ENCODE results near the gene PTPRD. TPM values are rescaled to one million over a fixed set of nuclear protein-coding genes. Genes with fewer than 3 reads are reported as not detected.
"Not testable (repeated sequence)": the region's sequence is repeated elsewhere in the genome, so short reads cannot be mapped to it uniquely, and the experiment has no call there.

PTPRD gene
- total and polyA plus RNA-seq, 10 donors: 0.08 to 11.7 (median 2.9) TPM

DNA sequence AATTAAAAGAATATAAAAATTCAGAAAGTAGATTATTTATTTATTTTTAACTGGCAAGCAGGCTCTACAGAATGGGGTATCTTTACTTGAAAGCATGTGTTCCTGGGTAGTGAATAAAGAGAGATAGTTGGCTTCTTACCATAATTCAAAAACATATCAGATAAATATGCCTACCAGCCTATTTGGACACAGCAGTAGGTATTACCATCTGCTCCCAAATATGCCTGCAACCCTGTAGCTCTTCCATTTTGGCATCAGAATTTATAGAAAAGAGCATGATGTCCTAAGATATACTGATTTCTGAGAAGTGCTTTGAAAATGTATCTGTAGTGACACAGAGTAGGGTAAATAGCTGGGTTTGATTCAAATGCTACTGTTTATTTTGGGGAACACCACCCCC, 1512.7 kb downstream of the PTPRD start:
- DNase-seq: no peak
- Histone ChIP-seq H3K9me3 (peaks cover 0 to 6% (median 0%) of the 10 kb centered on the region in 8 donors), H3K4me3 (no peak overlapping the region), H3K36me3 (no peaks in the 10 kb centered on the region), H3K4me1 (no peaks in the 10 kb centered on the region), H3K27ac (no peak overlapping the region), H3K27me3 (replicated peaks in 1 of 7) (no peaks in the 10 kb centered on the region)
- TF ChIP-seq, protein P1, sequence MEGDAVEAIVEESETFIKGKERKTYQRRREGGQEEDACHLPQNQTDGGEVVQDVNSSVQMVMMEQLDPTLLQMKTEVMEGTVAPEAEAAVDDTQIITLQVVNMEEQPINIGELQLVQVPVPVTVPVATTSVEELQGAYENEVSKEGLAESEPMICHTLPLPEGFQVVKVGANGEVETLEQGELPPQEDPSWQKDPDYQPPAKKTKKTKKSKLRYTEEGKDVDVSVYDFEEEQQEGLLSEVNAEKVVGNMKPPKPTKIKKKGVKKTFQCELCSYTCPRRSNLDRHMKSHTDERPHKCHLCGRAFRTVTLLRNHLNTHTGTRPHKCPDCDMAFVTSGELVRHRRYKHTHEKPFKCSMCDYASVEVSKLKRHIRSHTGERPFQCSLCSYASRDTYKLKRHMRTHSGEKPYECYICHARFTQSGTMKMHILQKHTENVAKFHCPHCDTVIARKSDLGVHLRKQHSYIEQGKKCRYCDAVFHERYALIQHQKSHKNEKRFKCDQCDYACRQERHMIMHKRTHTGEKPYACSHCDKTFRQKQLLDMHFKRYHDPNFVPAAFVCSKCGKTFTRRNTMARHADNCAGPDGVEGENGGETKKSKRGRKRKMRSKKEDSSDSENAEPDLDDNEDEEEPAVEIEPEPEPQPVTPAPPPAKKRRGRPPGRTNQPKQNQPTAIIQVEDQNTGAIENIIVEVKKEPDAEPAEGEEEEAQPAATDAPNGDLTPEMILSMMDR (IDR thresholded peaks at IDR 0.05 in 8 of 11, conservative IDR thresholded peaks at IDR 0.05 in 3 of 11): no peak
- no peak for TF ChIP-seq POLR2A (IDR thresholded peaks at IDR 0.05)
- TF ChIP-seq POLR2AphosphoS5 (IDR thresholded peaks at IDR 0.05): no peak
- intact Hi-C loops (cut with DNase I; ENCODE audit: low total_unique reads): no loop called here

DNA sequence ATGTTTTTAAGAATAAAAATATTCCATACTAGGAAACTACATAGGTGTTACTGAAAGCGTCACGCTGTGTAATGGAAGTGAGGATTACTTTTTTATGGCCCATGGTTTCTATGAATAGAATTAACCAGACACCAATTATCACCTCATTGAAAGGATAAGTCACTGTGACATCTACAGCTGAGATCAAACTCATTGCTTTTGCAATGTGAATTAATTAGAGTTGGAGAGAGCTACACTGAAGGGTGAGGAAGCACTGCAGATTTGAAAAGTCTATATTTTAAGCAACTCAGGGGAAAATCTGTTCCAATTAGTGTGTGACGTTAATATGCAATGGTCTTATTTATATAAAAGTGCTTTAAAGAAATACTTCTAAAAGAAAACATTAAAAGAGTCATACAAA, 1513.2 kb downstream of the PTPRD start:
- Histone ChIP-seq H3K4me1 (no peaks in the 10 kb centered on the region), H3K36me3 (no peaks in the 10 kb centered on the region), H3K27ac (no peak overlapping the region), H3K27me3 (replicated peaks in 1 of 7) (no peaks in the 10 kb centered on the region), H3K4me3 (no peak overlapping the region), H3K9me3 (peaks cover 0 to 7% (median 0%) of the 10 kb centered on the region in 8 donors)
- intact Hi-C loops (cut with DNase I; ENCODE audit: low total_unique reads): no loop called here
- DNase-seq: no peak
- 81 to 93% (median 91%) methylated on average over 3 of the region's 3 CpGs for WGBS, 5 donors
- TF ChIP-seq POLR2AphosphoS5 (IDR thresholded peaks at IDR 0.05) (no peak), POLR2A (IDR thresholded peaks at IDR 0.05) (no peak)
- TF ChIP-seq, protein P1 (IDR thresholded peaks at IDR 0.05 in 8 of 11, conservative IDR thresholded peaks at IDR 0.05 in 3 of 11): no peak

- H3K27ac ChIP-seq; intact Hi-C loops (cut with DNase I; ENCODE audit: low total_unique reads); H3K4me1 ChIP-seq; DNase-seq; H3K4me3 ChIP-seq; H3K27me3 ChIP-seq (replicated peaks in 1 of 7); H3K36me3 ChIP-seq: not testable (repeated sequence)
- 83 to 91% (median 85%) methylated on average over 6 of the region's 6 CpGs for WGBS, 5 donors
- H3K9me3 ChIP-seq: peaks cover 0 to 20% (median 11%) of the 10 kb centered on the region in 8 donors
These were observed 1515.5 kb downstream of the PTPRD start for GRCh38 chr9:9097254-9097653.

- TF ChIP-seq POLR2A (IDR thresholded peaks at IDR 0.05) (no peak), POLR2AphosphoS5 (IDR thresholded peaks at IDR 0.05) (no peak)
- TF ChIP-seq, protein P1 (IDR thresholded peaks at IDR 0.05 in 8 of 11, conservative IDR thresholded peaks at IDR 0.05 in 3 of 11): no peak
- H3K4me3 ChIP-seq: no peak overlapping the region
These were observed 1521.4 kb downstream of the PTPRD start for GRCh38 chr9:9091387-9091786.

DNA sequence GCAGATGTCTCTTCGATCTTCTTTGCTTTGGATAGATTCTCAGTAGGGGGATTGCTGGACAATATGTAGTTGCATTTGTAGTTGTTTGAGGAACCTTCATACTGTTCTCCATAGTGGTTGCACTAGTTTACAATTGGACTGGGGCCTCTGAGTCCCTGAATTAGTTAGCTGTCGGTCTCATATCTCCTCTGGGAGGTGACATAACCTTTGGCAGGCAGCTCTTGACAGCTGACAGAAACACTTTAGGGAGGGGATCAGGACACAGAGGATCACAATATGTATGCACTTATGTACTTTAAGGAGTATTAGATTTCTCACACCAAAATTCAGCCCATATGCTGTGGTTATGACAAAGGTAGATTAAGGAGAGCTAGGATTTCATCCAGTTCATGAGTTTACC, 1533.3 kb downstream of the PTPRD start:
- no peaks in the 10 kb centered on the region for H3K36me3 ChIP-seq
- no peaks in the 10 kb centered on the region for H3K4me1 ChIP-seq
- H3K9me3 ChIP-seq: peaks cover 0 to 49% (median 19%) of the 10 kb centered on the region in 8 donors
- TF ChIP-seq, protein P1 (IDR thresholded peaks at IDR 0.05 in 8 of 11, conservative IDR thresholded peaks at IDR 0.05 in 3 of 11): no peak
- TF ChIP-seq POLR2A (IDR thresholded peaks at IDR 0.05): no peak
- TF ChIP-seq POLR2AphosphoS5 (IDR thresholded peaks at IDR 0.05): no peak
- no peaks in the 10 kb centered on the region for H3K27me3 ChIP-seq (replicated peaks in 1 of 7)
- whole genome bisulfite sequencing, 5 donors: 66 to 83% (median 74%) methylated on average over 2 of the region's 2 CpGs
- no peak overlapping the region for H3K27ac ChIP-seq
- intact Hi-C loops (cut with DNase I; ENCODE audit: low total_unique reads): no loop called here
- H3K4me3 ChIP-seq: no peak overlapping the region
- no peak for DNase-seq

More at GRCh38 chr9:9091387-9091786, 1521.4 kb downstream of the PTPRD start:
- Histone ChIP-seq H3K36me3 (no peaks in the 10 kb centered on the region), H3K9me3 (peaks cover 0 to 20% (median 14%) of the 10 kb centered on the region in 8 donors), H3K4me1 (no peaks in the 10 kb centered on the region), H3K27ac (no peak overlapping the region), H3K27me3 (replicated peaks in 1 of 7) (no peaks in the 10 kb centered on the region)
- no peak for DNase-seq
- intact Hi-C loops (cut with DNase I; ENCODE audit: low total_unique reads): no loop called here
